ENCODE results near the gene PDE10A.

The PDE10A gene

GRCh38 chr6:165321150-165321549, 341.9 kb downstream of the PDE10A start:
- H3K27me3 ChIP-seq (ENCODE audit: low read length): no peaks in the 10 kb centered on the region
- no peak for TF ChIP-seq EZH2phosphoT487 (conservative IDR thresholded peaks at IDR 0.05; ENCODE audit: low read length)
- TF ChIP-seq, protein P1, sequence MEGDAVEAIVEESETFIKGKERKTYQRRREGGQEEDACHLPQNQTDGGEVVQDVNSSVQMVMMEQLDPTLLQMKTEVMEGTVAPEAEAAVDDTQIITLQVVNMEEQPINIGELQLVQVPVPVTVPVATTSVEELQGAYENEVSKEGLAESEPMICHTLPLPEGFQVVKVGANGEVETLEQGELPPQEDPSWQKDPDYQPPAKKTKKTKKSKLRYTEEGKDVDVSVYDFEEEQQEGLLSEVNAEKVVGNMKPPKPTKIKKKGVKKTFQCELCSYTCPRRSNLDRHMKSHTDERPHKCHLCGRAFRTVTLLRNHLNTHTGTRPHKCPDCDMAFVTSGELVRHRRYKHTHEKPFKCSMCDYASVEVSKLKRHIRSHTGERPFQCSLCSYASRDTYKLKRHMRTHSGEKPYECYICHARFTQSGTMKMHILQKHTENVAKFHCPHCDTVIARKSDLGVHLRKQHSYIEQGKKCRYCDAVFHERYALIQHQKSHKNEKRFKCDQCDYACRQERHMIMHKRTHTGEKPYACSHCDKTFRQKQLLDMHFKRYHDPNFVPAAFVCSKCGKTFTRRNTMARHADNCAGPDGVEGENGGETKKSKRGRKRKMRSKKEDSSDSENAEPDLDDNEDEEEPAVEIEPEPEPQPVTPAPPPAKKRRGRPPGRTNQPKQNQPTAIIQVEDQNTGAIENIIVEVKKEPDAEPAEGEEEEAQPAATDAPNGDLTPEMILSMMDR (IDR thresholded peaks at IDR 0.05; ENCODE audit: insufficient read depth, low read length, poor library complexity, severe bottlenecking): no peak
- H3K27ac ChIP-seq (ENCODE audit: low read depth, low read length): no peak overlapping the region
- no peak overlapping the region for H2AFZ ChIP-seq (ENCODE audit: low read depth, low read length, severe bottlenecking)
- H3K9me2 ChIP-seq (replicated peaks; ENCODE audit: insufficient read depth, low read length): no peaks in the 10 kb centered on the region
- no peaks in the 10 kb centered on the region for H3K79me2 ChIP-seq (ENCODE audit: insufficient read depth, low read length)
- H3K9ac ChIP-seq (ENCODE audit: low read length): no peak overlapping the region
- H3K9me3 ChIP-seq (ENCODE audit: insufficient read depth, low read length): peaks cover 6% of the 10 kb centered on the region; the same call in 1 of the 2 replicates
- no peaks in the 10 kb centered on the region for H3K36me3 ChIP-seq (ENCODE audit: low read length)
- no peaks in the 10 kb centered on the region for H4K20me1 ChIP-seq (ENCODE audit: low read depth, low read length)
- no peak overlapping the region for H3K4me3 ChIP-seq (ENCODE audit: insufficient read depth, low read length, poor library complexity, severe bottlenecking)
- H3K4me2 ChIP-seq (ENCODE audit: low read depth, low read length, poor library complexity, severe bottlenecking): no peak overlapping the region
- H3F3A ChIP-seq (ENCODE audit: insufficient read depth): no peaks in the 10 kb centered on the region

DNA sequence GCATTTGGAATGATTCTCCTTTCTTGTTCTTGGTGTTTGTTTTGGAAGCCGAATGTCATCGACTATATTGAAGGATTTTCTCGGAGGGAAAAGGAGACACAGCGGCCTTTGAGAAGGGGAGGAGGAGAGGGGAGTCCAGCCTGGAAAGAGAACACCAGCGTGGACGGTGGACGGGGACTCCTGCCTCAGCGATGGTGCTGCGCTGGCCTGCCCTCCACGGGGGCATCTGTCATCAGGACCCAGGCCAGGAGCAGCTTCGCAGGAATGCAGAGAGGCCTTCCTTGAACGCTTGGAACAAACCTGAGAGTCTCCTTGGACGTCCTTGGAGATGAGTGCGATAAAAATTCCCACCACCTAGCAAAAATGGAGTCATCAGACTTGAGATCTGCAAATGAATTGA, 345.3 kb downstream of the PDE10A start:
- Histone ChIP-seq H3K79me2 (ENCODE audit: insufficient read depth, low read length) (no peaks in the 10 kb centered on the region), H2AFZ (ENCODE audit: low read depth, low read length, severe bottlenecking) (no peak overlapping the region)
- TF ChIP-seq, protein P1 (IDR thresholded peaks at IDR 0.05; ENCODE audit: insufficient read depth, low read length, poor library complexity, severe bottlenecking): no peak
- no peak for TF ChIP-seq EZH2phosphoT487 (conservative IDR thresholded peaks at IDR 0.05; ENCODE audit: low read length)

GRCh38 chr6:165308926-165309731, 353.9 kb downstream of the PDE10A start, which contains the start of gene C6orf118:
TSS of gene C6orf118 (minus strand) at chr6:165309605. CDS start at chr6:165309586, 19 bp downstream.
- Histone ChIP-seq H4K20me1 (ENCODE audit: low read depth, low read length) (no peaks in the 10 kb centered on the region), H2AFZ (ENCODE audit: low read depth, low read length, severe bottlenecking) (no peak within 1 kb of the TSS), H3K9ac (ENCODE audit: low read length) (no peak within 1 kb of the TSS), H3K27ac (ENCODE audit: low read depth, low read length) (no peak within 1 kb of the TSS), H3F3A (ENCODE audit: insufficient read depth) (no peaks in the 10 kb centered on the region), H3K36me3 (ENCODE audit: low read length) (no peaks in the 10 kb centered on the region), H3K4me3 (ENCODE audit: insufficient read depth, low read length, poor library complexity, severe bottlenecking) (no peak within 1 kb of the TSS), H3K9me3 (ENCODE audit: insufficient read depth, low read length) (no peaks in the 10 kb centered on the region), H3K4me2 (ENCODE audit: low read depth, low read length, poor library complexity, severe bottlenecking) (no peak within 1 kb of the TSS), H3K27me3 (ENCODE audit: low read length) (no peaks in the 10 kb centered on the region), H3K9me2 (replicated peaks; ENCODE audit: insufficient read depth, low read length) (no peaks in the 10 kb centered on the region), H3K79me2 (ENCODE audit: insufficient read depth, low read length) (no peaks in the 10 kb centered on the region)
- TF ChIP-seq, protein P1 (IDR thresholded peaks at IDR 0.05; ENCODE audit: insufficient read depth, low read length, poor library complexity, severe bottlenecking): no peak
- TF ChIP-seq EZH2phosphoT487 (conservative IDR thresholded peaks at IDR 0.05; ENCODE audit: low read length): no peak

More for the DNA sequence above, 345.3 kb downstream of the PDE10A start:
- Histone ChIP-seq H3K27me3 (ENCODE audit: low read length) (no peaks in the 10 kb centered on the region), H3K36me3 (ENCODE audit: low read length) (no peaks in the 10 kb centered on the region), H4K20me1 (ENCODE audit: low read depth, low read length) (no peaks in the 10 kb centered on the region), H3K9me2 (replicated peaks; ENCODE audit: insufficient read depth, low read length) (no peaks in the 10 kb centered on the region), H3K9ac (ENCODE audit: low read length) (no peak overlapping the region), H3K9me3 (ENCODE audit: insufficient read depth, low read length) (peaks cover 6% of the 10 kb centered on the region; the same call in 1 of the 2 replicates), H3K27ac (ENCODE audit: low read depth, low read length) (no peak overlapping the region), H3K4me3 (ENCODE audit: insufficient read depth, low read length, poor library complexity, severe bottlenecking) (no peak overlapping the region), H3K4me2 (ENCODE audit: low read depth, low read length, poor library complexity, severe bottlenecking) (no peak overlapping the region), H3F3A (ENCODE audit: insufficient read depth) (no peaks in the 10 kb centered on the region)
